HepG2 (cell line): Measurements from ENCODE around the gene SGPL1. TPM values are rescaled to one million over a fixed set of nuclear protein-coding genes. Genes with fewer than 3 reads are reported as not detected.

Experiments
- AHDC1 ChIP-seq: sonication (generic); formaldehyde crosslinking; IDR thresholded peaks from 2 replicates; pipeline ENCODE4 v1.5.1; 2020; ENCODE audit warnings: mild to moderate bottlenecking, missing genetic modification reagents, borderline replicate concordance
- FOXP4 ChIP-seq: sonication (generic); formaldehyde crosslinking; IDR thresholded peaks from 2 replicates; pipeline ENCODE4 v1.4.0; 2020; ENCODE audit warnings: missing genetic modification reagents
- GPBP1L1 ChIP-seq: sonication (generic); formaldehyde crosslinking; IDR thresholded peaks from 2 replicates; pipeline ENCODE4 v1.5.0; 2020; ENCODE audit warnings: mild to moderate bottlenecking, missing genetic modification reagents
- MXD1 ChIP-seq: sonication (generic); formaldehyde crosslinking; IDR thresholded peaks from 2 replicates; pipeline ENCODE4 v1.4.0; 2020; ENCODE audit warnings: mild to moderate bottlenecking, missing genetic modification reagents
- NFAT5 ChIP-seq: sonication (generic); formaldehyde crosslinking; IDR thresholded peaks from 2 replicates; pipeline ENCODE4 v1.4.0; 2020; ENCODE audit warnings: missing genetic modification reagents
- PAX8 ChIP-seq: sonication (generic); formaldehyde crosslinking; IDR thresholded peaks from 2 replicates; pipeline ENCODE4 v1.8.0; 2022; ENCODE audit warnings: mild to moderate bottlenecking, missing genetic modification reagents, borderline replicate concordance
- RORA ChIP-seq: sonication (generic); formaldehyde crosslinking; IDR thresholded peaks from 2 replicates; pipeline ENCODE4 v1.5.0; 2020; ENCODE audit warnings: mild to moderate bottlenecking, missing genetic modification reagents, moderate library complexity
- ZNF17 ChIP-seq: sonication (generic); formaldehyde crosslinking; IDR thresholded peaks from 2 replicates; pipeline ENCODE4 v1.5.0; 2020; ENCODE audit warnings: mild to moderate bottlenecking, missing genetic modification reagents
- ZNF292 ChIP-seq: sonication (generic); formaldehyde crosslinking; IDR thresholded peaks from 2 replicates; pipeline ENCODE4 v1.8.1; 2022; ENCODE audit warnings: mild to moderate bottlenecking, low read depth, missing genetic modification reagents, borderline replicate concordance
- ZNF329 ChIP-seq: sonication (generic); formaldehyde crosslinking; IDR thresholded peaks from 2 replicates; pipeline ENCODE4 v1.9.0; 2021; ENCODE audit warnings: low read depth, mild to moderate bottlenecking, missing genetic modification reagents
- ZNF569 ChIP-seq: sonication (generic); formaldehyde crosslinking; IDR thresholded peaks from 2 replicates; pipeline ENCODE4 v1.5.0; 2020; ENCODE audit warnings: mild to moderate bottlenecking, missing genetic modification reagents, moderate library complexity, borderline replicate concordance
- polyA plus RNA-seq, 8 experiments: library from polyadenylated mRNA; depleted of rRNA in 3 of 8; stranded (reverse) in 7 of 8; unstranded in 1 of 8; fragments of >200 nt; fragmentation: Illumina TruSeq in 4 of 8; extraction: Trizol in 4 of 8; gene quantifications; 2 replicates each; pipeline versions ENCODE4 v1.2.1 to v1.2.3, GENCODE V29; 2011 to 2016; ENCODE audit warnings: low read depth in 4 of 8, missing spikeins in 1 of 8, mixed read lengths in 1 of 8; ENCODE audit not compliant: insufficient read depth in 1 of 8
- total RNA-seq, 5 experiments: library from RNA; depleted of rRNA; stranded (reverse); fragments of >200 nt; fragmentation: Illumina TruSeq; extraction: Trizol; gene quantifications; 2 replicates each; pipeline ENCODE4 v1.2.3, GENCODE V29; 2016; ENCODE audit warnings: low read depth in 1 of 5

The SGPL1 gene
- total and polyA plus RNA-seq, 2 of the 13 experiments (the other 11 are each of a cell fraction or from before 2014, with no cell fraction given), result 17.6 to 25.0 TPM

GRCh38 chr10:70887804-70888800, 72.4 kb downstream of the SGPL1 start, which contains the start of gene PCBD1 (continued):
- TF ChIP-seq PAX8 (CRISPR knock-in tag), result peak; percentile 88; the same call in 1 of the 2 replicates
- TF ChIP-seq AHDC1, result peak; percentile 50
- TF ChIP-seq GPBP1L1 (CRISPR knock-in tag), result no peak
- no peak for TF ChIP-seq ZNF292 (CRISPR knock-in tag)
- TF ChIP-seq ZNF569 (CRISPR knock-in tag), result 0 out of 2 replicates have a peak, but pooled peaks have one; percentile 34
- TF ChIP-seq ZNF17, result no peak
- 0 out of 2 replicates have a peak, but pooled peaks have one; percentile 23 for TF ChIP-seq ZNF329
- TF ChIP-seq FOXP4 (CRISPR knock-in tag), result no peak
- 0 out of 2 replicates have a peak, but pooled peaks have one; percentile 56 for TF ChIP-seq NFAT5
- TF ChIP-seq RORA (CRISPR knock-in tag), result no peak
- TF ChIP-seq MXD1 (CRISPR knock-in tag), result no peak; the same call in 1 of the 2 replicates
